Stomach (tissue), 9 donors: ENCODE data around the gene SNAP47. TPM values are rescaled to one million over a fixed set of nuclear protein-coding genes. Genes with fewer than 3 reads are reported as not detected.

Source experiments
- DNase-seq, 2 donors: peaks; one replicate each; pipeline versions ENCODE4 v3.0.0 to v3.0.0-alpha.2; 2013 to 2019
- H3K27ac ChIP-seq, 5 donors: fragments of 200-600 bp in 4 of 5; sonication (generic) in 4 of 5; one replicate each; pipeline ENCODE4 v1.5.1; 2013 to 2019; ENCODE audit warnings: mild to moderate bottlenecking in 1 of 5, moderate library complexity in 1 of 5
- H3K27me3 ChIP-seq, 3 donors: fragments of 200-600 bp; sonication (generic); one replicate each; pipeline ENCODE4 v1.5.1; 2017 to 2019; ENCODE audit warnings: mixed run types in 1 of 3
- H3K36me3 ChIP-seq, 4 donors: fragments of 200-600 bp; sonication (generic); 1 replicate in 3 of 4; 2 replicates in 1 of 4; pipeline ENCODE4 v1.5.1; 2016 to 2019
- H3K4me1 ChIP-seq, 4 donors: fragments of 200-600 bp; sonication (generic); one replicate each; pipeline ENCODE4 v1.5.1; 2016 to 2019
- H3K4me3 ChIP-seq, 4 donors: fragments of 200-600 bp; sonication (generic) in 3 of 4; one replicate each; pipeline ENCODE4 v1.5.1; 2016 to 2019; ENCODE audit warnings: mild to moderate bottlenecking in 1 of 4
- H3K9me3 ChIP-seq, 4 donors: fragments of 200-600 bp; sonication (generic); one replicate each; pipeline ENCODE4 v1.5.1; 2016 to 2019
- EP300 ChIP-seq: sonication (generic); formaldehyde crosslinking; IDR thresholded peaks from one replicate; pipeline ENCODE4 v1.6.1; 2017; ENCODE audit warnings: antibody characterized with exemption
- POLR2A ChIP-seq, 4 donors: fragments of 450-650 bp; IDR thresholded peaks; one replicate each; pipeline ENCODE4 v1.6.1; 2016; ENCODE audit warnings: antibody characterized with exemption in 4 of 4, control low read depth in 2 of 4, mild to moderate bottlenecking in 1 of 4, moderate library complexity in 1 of 4
- POLR2AphosphoS5 ChIP-seq, 3 donors: sonication (generic); formaldehyde crosslinking; IDR thresholded peaks; one replicate each; pipeline ENCODE4 v1.6.1; 2016; ENCODE audit warnings: antibody characterized with exemption in 3 of 3
- WGBS, 5 donors: extraction: QIAGEN DNeasy Blood & Tissue Kit in 3 of 5; methylation state at CpG; one replicate each; pipeline versions ENCODE4 v1.1.5 to v1.1.7; 2013 to 2018; 5-methylcytosine and 5-hydroxymethylcytosine counted together
- intact Hi-C: fragments of 100-400 bp; cut with DNase I; formaldehyde crosslinking; loops from one replicate; pipeline ENCODE4 v1.15.1; 2023; ENCODE audit warnings: low total_unique reads
- polyA plus RNA-seq, 3 donors: library from polyadenylated mRNA; stranded (reverse); fragments of 200-250 nt; gene quantifications; one replicate each; pipeline ENCODE4 v1.2.3, GENCODE V29; 2013
- total RNA-seq, 5 donors: library from RNA; depleted of rRNA; stranded (reverse); fragments of >200 nt; gene quantifications; one replicate each; pipeline versions ENCODE4 v1.1.0 to v1.2.3, GENCODE V29; 2014 to 2016
- TF ChIP-seq, protein P1 (sequence below), 7 experiments: fragments of 450-650 bp in 4 of 7; fragments of 200-600 bp in 3 of 7; sonication (generic) in 3 of 7; IDR thresholded peaks; one replicate each; pipeline ENCODE4 v1.5.1; 2016 to 2019; ENCODE audit warnings: antibody characterized with exemption in 7 of 7, control low read depth in 2 of 7, mild to moderate bottlenecking in 1 of 7
- donor health status: healthy with polysubstance abuse.
- donor health status: Bipolar disorder and iron deficiency.
- donor health status: healthy.

The SNAP47 gene
- total and polyA plus RNA-seq, 8 donors = 13.7 to 117 (median 27.3) TPM

DNA sequence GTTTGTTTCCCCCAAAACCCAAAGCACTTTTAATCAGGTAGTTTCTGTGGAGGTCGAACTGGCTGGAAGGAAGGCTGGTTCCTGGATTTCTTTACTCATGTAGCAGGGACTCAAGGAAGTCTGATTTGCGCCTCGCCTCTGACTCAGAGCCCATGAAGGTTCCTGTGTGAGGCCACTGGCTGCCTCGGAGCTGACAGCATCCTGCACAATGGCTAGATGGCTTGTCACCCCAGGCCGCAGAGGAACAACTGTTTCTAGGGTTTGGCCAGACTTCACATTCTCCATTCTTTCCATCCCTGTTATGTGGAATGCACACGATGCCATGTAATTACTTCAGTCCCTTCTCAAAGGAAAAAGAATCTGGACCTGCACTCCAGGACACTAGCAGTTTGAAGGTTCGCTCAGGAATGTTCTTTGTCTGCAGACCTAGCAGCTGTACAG lies 41.1 kb downstream of the SNAP47 start:
- Histone ChIP-seq H3K36me3 (peaks cover 0 to 77% (median 47%) of the 10 kb centered on the region in 4 donors), H3K27ac (peak overlapping the region in 2 of 5 donors; percentile 65 to 80), H3K4me3 (no peak overlapping the region), H3K4me1 (peaks cover 0 to 25% (median 7%) of the 10 kb centered on the region in 4 donors), H3K27me3 (no peaks in the 10 kb centered on the region), H3K9me3 (no peaks in the 10 kb centered on the region)
- intact Hi-C loops = no loop called here
- TF ChIP-seq POLR2AphosphoS5 (IDR thresholded peaks at IDR 0.05) (no peak), EP300 (no peak), POLR2A (IDR thresholded peaks at IDR 0.05) (no peak)
- TF ChIP-seq, protein P1, sequence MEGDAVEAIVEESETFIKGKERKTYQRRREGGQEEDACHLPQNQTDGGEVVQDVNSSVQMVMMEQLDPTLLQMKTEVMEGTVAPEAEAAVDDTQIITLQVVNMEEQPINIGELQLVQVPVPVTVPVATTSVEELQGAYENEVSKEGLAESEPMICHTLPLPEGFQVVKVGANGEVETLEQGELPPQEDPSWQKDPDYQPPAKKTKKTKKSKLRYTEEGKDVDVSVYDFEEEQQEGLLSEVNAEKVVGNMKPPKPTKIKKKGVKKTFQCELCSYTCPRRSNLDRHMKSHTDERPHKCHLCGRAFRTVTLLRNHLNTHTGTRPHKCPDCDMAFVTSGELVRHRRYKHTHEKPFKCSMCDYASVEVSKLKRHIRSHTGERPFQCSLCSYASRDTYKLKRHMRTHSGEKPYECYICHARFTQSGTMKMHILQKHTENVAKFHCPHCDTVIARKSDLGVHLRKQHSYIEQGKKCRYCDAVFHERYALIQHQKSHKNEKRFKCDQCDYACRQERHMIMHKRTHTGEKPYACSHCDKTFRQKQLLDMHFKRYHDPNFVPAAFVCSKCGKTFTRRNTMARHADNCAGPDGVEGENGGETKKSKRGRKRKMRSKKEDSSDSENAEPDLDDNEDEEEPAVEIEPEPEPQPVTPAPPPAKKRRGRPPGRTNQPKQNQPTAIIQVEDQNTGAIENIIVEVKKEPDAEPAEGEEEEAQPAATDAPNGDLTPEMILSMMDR (IDR thresholded peaks at IDR 0.05) = no peak
- no peak for DNase-seq
- WGBS, 5 donors = 81 to 93% (median 89%) methylated on average over 7 of the region's 7 CpGs

DNA sequence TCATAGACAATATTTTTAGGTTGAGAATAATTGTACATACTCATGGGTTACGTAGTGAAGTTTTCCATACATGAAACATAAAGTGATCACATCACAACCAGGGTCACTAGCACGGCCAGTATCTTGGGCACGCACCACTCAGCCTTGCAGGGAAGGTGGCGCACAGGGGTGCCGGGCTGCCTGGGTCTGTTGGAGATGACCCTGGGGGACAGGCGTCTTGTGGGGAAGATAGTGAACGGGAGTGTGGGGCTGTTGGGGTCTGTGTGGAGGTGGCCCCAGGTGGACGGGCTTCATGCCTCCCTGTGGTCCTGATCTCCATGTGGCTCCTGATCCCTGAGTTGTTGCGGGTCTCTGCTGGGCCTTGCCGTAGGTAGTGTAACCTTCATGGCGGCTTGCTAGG lies 41.9 kb downstream of the SNAP47 start:
- H3K36me3 ChIP-seq = peaks cover 0 to 73% (median 46%) of the 10 kb centered on the region in 4 donors
- intact Hi-C loops = no loop called here
- DNase-seq = no peak

DNA sequence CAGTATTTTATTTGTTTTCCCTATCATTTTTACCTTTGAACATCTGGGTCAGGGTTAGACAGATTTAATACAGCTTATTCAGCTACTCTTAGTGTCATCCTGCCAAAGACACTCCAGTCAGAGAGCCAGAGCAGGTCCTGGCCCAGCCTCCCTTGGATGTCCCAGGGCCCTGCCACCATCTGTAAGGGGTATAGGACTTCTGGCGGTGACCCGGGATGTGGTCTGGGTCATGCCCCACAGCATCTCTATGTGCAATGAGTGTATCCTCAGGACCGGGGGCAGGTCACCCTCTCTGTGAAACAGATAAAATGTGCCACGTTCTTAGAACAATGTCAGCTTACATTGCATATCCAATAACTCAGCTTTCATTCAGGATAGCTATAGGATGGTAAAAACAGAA lies 42.4 kb downstream of the SNAP47 start:
- no peak overlapping the region for H3K27ac ChIP-seq
- peaks cover 0 to 73% (median 47%) of the 10 kb centered on the region in 4 donors for H3K36me3 ChIP-seq
- H3K9me3 ChIP-seq = no peaks in the 10 kb centered on the region
- H3K27me3 ChIP-seq = no peaks in the 10 kb centered on the region
- H3K4me3 ChIP-seq = no peak overlapping the region
- 92 to 97% (median 94%) methylated on average over 4 of the region's 4 CpGs for WGBS, 5 donors
- TF ChIP-seq EP300 = no peak
- TF ChIP-seq, protein P1 (IDR thresholded peaks at IDR 0.05) = no peak
- no peak for TF ChIP-seq POLR2A (IDR thresholded peaks at IDR 0.05)
- no peak for DNase-seq
- H3K4me1 ChIP-seq = peaks cover 0 to 25% (median 7%) of the 10 kb centered on the region in 4 donors
- intact Hi-C loops = no loop called here

More for the DNA sequence above, 41.9 kb downstream of the SNAP47 start:
- no peaks in the 10 kb centered on the region for H3K27me3 ChIP-seq
- no peak overlapping the region for H3K4me3 ChIP-seq
- 89 to 97% (median 93%) methylated on average over 11 of the region's 11 CpGs for WGBS, 5 donors
- no peak overlapping the region for H3K27ac ChIP-seq
- H3K4me1 ChIP-seq = peaks cover 0 to 25% (median 7%) of the 10 kb centered on the region in 4 donors
- TF ChIP-seq, protein P1 (IDR thresholded peaks at IDR 0.05) = no peak
- no peak for TF ChIP-seq POLR2A (IDR thresholded peaks at IDR 0.05)
- no peaks in the 10 kb centered on the region for H3K9me3 ChIP-seq

DNA sequence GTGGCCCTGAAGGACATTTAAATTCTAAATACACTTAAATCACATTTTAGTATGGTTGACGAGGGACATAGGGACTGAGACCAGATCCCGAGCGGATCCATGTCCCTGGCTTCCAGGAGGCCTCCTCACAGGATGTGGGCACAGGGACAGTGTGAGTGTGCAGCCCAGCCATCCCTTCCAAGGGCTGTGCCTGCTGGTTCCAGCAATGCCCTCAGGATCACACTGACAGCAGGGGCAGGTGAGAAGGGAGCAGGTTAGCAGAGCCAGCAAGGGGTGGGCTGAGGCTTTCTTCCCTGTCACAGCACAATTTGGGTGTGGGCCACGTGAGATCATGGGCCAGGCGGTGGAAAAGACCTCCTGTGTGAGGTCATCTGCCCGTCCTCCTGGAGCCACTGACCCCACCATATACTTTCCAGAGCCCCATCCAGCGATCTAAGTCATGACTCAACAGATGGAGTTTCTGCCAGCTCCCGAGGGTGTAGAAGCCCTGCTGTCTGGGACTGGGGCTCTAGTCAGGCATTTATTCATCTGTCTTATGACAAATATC lies 43.2 kb downstream of the SNAP47 start:
- no peaks in the 10 kb centered on the region for H3K9me3 ChIP-seq
- WGBS, 5 donors = 72 to 95% (median 89%) methylated on average over 7 to 8 of the region's 8 CpGs
- DNase-seq = no peak
- intact Hi-C loops = no loop called here
- TF ChIP-seq, protein P1 (IDR thresholded peaks at IDR 0.05) = no peak
- TF ChIP-seq POLR2A (IDR thresholded peaks at IDR 0.05) = no peak
- TF ChIP-seq POLR2AphosphoS5 (IDR thresholded peaks at IDR 0.05) = no peak
- TF ChIP-seq EP300 = no peak
- no peaks in the 10 kb centered on the region for H3K27me3 ChIP-seq
- peaks cover 0 to 72% (median 46%) of the 10 kb centered on the region in 4 donors for H3K36me3 ChIP-seq
- peaks cover 0 to 25% (median 7%) of the 10 kb centered on the region in 4 donors for H3K4me1 ChIP-seq
- no peak overlapping the region for H3K4me3 ChIP-seq
- H3K27ac ChIP-seq = no peak overlapping the region
